NCI-H345 treated with DMSO at 0.1 percent for 48 hours (cell line): ENCODE data around the gene NRAS.

Experiments
- DNase-seq: peaks from one replicate; lab custom pipeline; 2025; ENCODE audit not compliant: unreplicated experiment; lab: John Stamatoyannopoulos, UW

NRAS gene

DNA sequence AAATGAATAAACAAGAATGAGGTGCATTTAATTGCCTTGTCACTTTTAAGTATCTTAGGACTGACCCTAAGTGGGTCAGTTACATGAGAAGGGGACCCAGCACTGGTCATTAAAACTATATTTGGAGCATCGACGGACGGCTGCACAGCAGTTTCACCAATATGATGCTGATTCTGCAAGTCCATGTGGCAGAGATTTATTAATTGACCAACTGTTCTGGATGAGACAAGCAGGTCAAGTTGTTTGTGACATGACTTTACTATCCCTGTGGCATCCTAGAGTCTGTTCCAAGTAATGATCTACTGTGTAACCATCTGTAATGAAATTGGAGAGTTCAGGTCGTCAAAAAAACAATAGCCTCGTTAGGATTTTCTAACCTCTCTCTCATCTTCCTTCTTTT is 30.7 kb downstream of the NRAS start:
- no peak for DNase-seq

DNA sequence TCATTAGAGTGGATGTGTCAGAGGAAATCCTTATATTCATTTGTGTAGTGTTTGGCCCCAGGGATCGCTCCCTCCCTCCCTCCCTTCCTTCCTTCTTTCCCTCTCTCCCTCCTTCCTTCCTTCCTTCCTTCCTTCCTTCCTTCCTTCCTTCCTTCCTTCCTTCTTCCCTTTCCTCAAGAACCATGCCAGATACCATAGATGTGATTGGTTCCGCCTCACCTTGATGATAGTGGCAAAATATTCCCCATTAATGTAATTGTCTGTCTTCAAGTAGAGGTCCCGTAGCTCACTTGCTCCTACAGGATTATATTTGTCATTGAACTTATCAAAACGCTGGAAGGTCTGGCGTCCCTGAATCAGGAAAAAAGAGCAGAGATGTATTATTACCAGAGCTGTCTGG is 38.9 kb downstream of the NRAS start:
- DNase-seq = no peak

DNA sequence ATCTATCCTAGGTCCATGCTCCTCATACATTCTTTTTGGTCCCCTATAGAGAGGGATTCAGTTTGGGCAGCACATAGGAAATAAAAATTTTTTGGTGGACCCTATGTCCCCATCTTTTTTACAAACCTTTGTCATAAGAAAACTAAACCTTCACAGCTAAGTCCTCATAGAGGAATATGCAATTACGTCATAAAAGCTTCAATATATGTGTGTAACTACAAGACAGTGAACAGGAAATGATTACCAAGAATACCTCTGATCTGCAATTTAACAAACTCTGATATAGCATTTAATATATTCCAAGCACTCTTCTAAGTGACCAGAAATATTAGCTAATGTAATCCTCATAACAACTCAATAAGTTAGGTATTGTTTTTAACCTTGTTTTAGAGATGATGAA is 40.5 kb downstream of the NRAS start:
- DNase-seq = no peak

DNA sequence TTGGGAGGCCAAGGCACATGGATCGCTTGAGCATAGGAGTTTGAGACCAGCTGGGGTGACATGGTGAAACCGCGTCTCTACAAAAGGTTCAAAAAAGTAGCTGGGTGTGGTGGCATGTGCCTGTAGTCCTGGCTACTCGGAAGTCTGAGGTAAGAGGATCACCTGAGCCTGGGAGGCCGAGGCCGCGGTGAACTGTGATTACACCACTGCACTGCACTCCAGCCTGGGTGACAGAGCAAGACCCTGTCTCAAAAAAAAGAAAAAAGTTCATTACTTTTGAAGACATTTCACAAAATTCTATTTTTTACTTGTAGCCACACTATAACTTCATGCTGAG is 44.7 kb downstream of the NRAS start:
- no peak for DNase-seq

DNA sequence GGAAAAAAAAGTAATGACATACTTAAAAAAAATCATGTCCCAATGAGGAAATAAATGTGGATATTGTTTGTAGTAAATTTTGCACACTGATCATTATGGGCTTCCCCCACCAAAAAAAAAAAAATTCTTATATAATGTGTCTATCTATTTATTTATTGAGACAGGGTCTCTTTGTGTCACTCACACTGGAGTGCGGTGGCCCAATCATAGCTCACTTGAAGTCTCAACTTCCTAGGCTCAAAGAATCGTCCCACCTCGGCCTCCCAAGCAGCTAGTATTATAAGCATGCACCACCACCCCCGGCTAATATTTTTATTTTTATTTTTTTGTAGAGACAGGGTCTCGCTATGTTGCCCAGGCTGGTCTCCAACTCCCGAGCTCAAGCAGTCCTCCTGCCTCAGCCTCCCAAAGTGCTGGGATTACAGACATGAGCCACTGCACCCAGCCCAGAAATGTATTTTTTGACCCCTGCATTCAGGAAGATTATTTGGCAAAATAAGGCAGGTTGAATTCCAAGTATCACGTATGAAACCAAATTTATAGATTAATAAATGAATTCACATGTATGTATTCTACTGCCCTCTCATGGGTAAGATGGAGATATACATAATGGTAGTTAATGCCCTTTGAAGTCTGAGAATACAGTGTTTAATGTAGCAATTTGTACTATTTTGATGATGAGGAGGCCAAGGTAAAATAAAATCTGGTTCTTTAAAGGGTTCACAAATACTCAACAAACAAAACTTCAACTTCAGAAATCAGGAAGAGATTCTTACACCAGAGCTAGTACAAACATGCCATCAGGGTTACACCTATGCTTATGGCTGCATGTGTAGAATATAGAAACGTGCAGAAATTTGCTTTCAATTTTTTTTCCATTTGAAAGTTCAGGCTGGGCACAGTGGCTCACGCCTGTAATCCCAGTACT is 45.3 kb downstream of the NRAS start:
- DNase-seq = no peak

DNA sequence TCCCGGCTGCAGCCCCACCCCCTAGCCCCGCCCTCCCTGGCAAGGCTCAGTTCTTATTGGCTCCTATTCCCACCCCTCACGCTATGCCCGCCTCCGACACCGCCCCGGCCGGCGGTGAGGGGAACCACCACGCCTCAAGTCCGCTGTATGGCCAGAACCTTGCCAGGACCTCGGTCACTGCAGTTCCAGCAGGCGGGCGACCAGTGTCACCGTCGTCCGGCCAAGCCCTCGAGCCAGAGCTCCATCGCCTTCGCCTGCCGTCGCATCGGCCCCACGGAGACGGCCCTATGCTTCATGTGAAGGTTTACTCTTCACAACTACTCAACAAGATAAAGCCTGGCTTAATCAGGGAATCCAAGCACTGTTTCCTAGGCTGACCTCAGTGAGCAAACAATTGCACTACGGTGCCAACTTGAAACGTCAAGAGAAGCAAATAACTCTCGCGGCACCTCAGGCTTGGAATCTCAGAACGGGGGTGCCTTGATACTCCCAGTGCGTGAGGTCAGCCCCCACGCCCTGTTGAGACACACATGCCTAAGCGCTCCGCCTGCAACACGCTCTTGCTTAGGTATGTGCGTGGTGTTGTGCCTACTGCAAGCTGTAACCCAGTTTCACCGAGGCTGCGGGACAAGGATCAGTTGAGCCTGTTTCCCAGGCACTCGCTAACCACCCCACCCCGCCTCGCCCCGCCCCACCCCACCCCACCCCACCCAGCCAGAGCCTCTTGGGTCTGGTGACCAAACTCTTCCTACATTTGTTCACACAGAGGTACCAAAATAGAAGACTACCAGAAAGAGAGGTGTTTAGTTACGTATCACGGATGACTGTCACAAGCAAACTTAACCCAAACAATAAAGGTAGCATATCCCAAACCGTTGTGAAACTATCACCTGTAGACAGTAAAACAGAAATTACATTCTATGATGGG is 46.2 kb downstream of the NRAS start:
- DNase-seq = peak; percentile 50

DNA sequence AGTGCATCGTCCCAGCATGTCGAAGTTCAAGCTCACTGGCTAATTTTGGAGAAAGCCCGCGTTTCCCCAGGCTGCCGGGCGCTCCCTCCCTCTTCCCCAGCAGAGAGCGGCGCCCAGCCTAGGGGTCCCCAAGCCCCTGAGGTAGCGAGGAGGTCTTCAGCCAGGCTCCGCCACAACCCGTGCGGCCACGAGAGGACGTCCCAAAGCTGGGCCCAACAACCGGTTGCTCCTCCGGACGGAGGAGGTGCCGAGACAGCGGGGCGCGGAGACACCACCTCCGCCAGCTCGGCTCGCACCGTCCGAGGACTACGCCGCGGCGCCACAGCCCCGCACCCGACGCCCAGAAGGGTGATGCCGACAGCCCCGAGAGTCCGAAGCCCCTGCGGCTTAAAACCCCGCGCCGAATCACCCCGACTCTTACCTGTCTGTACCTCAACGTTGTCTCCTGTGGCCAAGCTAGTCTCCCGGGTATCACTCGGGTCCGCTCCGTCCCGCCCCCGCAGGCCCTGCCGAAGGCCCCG is 46.9 kb downstream of the NRAS start, which contains the start of gene DENND2C:
Gene DENND2C, minus strand, starts transcription at position 488 of the 521 bp plus-strand sequence. CDS start 44,065 bp downstream, outside the sequence.
- DNase-seq = no peak

DNA sequence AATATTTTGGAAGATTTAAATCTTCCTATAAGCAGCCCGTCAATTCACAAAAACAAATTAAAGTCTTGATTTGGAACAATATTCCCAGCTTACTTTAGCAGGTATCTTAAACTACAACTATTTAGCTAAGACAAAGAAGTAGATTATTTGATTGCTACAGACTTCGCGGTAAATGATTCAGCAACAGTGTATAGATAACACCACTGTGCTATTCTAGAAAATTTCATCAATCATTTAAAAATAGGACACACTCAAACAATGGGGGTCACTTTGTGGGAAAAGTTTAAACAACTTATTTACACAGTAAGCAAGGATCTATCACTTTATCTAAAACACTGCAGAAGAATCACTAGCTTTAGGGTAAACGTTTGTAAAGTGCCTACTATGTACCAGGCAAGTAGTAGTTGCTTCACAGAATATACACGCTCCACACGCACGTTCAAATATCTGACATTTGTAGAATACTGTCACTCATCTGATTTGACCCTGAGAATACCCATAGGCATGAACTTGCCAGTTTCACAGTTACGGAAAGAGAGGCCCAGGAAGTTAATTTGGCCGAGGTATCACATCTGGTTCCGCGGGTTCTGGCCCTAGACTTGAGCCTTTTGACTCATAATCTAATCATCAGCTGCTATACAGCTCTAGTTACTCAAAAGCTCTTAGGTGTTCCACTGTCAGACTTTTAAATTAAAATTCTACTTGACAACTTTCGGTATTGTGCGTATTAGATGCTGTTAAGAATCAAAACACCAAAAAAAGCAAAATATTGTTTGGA is 47.6 kb downstream of the NRAS start:
- no peak for DNase-seq

DNA sequence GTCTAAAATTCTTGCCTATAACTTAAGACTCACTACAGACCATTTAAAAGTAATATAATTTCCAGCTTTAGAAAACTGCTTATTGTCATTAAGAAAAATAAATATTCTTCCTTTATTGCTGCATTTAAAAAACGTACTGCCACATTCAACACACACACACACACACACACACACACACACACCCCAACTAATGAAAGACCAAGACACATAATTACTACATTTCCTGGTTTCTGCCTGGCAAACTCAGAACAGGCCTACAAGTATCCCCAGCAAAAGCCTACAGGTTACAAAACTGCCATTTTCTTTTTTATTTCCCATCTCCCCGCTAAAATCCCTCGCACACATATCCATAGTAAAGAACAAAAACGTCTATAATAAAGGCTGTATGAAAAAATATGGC is 48.2 kb downstream of the NRAS start:
- no peak for DNase-seq

DNA sequence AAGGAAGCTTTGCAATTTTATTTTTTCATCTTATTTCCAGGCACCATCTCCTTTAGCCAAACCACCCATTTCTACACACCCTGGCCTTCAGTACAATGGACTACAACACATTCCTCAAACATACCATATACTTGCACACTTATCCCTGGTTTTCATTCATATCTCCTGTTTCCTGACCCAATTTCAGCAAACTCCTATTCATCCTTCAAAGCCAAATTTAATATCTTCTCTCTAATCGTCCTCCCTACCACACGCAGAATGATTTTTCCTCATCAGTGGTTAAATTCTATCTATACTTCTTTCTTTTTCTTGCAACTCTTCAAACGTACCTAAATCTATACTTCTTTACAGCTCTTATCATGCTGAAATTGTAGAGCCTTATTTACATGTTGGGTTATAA is 49.6 kb downstream of the NRAS start:
- no peak for DNase-seq

DNA sequence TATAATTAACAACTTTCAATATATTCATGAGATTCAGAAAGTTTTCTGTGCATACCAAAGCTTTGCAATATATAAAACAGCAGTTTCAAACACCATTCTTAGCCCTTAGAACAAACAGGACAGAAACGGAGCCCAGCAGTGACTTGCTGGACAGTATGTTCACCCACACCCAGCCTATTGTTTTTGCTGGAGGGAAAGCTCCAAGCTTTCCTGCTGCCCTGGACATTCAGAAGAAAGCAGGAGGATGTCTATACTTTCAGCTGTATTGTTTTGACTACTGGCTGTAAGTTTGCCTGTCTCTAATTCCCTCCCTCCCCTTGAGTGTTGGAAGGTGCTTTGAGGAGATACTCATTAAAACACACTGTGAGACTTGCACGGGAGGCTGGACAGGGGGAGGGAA is 56.3 kb downstream of the NRAS start:
- DNase-seq = no peak
